GM12892 (cell line): ENCODE data around the gene URI1.
"Not testable (repeated sequence)": the region's sequence is repeated elsewhere in the genome, so short reads cannot be mapped to it uniquely, and the experiment has no call there.

Experiments used
- DNase-seq: peaks from one replicate; pipeline ENCODE4 v3.0.0; 2011; ENCODE audit not compliant: insufficient read length
- FAIRE-seq: peaks from 2 replicates; lab custom pipeline; 2011; peaks lifted over from hg19 to GRCh38; lab: Jason Lieb, UNC
- POLR2A ChIP-seq: IDR thresholded peaks from 2 replicates; pipeline ENCODE4 v1.6.1; 2011; ENCODE audit warnings: low read depth, low read length, control low read depth
- POLR2AphosphoS5 ChIP-seq: IDR thresholded peaks from 2 replicates; pipeline ENCODE4 v1.6.1; 2011; ENCODE audit warnings: low read depth, low read length, control low read depth
- TAF1 ChIP-seq: IDR thresholded peaks from 2 replicates; pipeline ENCODE4 v1.6.1; 2011; ENCODE audit warnings: low read depth, mild to moderate bottlenecking, control low read depth, low read length, borderline replicate concordance

URI1 gene

DNA sequence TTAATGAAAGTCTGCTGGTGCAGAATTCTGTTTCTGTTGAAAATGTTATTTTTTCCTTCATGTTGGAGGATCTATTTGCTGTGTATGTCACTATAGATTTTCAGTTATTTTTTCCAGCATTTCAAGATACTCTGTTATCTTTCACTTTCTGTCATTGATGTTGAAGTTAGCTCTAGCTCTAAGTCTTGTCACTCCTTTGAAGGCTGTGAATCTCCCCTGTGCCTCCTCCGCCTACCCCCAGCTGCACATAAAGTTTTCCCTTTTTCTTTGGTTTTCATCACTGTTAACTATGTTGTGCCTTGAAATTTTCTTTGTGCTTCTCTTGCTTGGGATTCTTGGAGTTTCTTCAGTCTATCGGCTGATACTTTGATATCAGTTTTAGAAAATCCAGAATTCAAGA, 20.8 kb downstream of the URI1 start:
- FAIRE-seq, result no peak
- TF ChIP-seq POLR2A (no peak), TAF1 (no peak), POLR2AphosphoS5 (no peak)
- DNase-seq, result no peak

GRCh38 chr19:29963576-29963975, 21.5 kb downstream of the URI1 start:
- no peak for DNase-seq
- TF ChIP-seq POLR2A (no peak), POLR2AphosphoS5 (no peak)
- FAIRE-seq, result no peak

DNA sequence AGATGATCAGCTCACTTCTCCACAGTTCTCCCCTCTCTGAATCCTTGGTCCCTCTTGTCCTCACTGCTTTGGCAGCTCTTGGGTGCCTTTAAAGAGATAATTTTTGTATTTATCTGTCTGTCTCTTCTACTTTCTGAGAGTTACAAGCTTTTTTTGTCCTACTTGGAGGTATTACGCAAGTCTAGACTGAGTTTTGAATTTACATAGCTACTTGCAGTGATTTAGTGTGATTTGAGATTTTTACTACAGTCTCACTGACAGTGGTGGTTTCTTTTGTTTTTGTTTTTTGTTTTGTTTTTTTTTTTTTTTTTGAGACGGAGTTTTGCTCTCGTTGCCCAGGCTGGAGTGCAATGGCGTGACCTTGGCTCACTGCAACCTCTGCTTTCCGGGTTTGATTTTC, 22.1 kb downstream of the URI1 start:
- DNase-seq (no peak), FAIRE-seq (no peak)
- TF ChIP-seq POLR2A, result no peak
- no peak for TF ChIP-seq POLR2AphosphoS5
- TF ChIP-seq TAF1, result no peak

DNA sequence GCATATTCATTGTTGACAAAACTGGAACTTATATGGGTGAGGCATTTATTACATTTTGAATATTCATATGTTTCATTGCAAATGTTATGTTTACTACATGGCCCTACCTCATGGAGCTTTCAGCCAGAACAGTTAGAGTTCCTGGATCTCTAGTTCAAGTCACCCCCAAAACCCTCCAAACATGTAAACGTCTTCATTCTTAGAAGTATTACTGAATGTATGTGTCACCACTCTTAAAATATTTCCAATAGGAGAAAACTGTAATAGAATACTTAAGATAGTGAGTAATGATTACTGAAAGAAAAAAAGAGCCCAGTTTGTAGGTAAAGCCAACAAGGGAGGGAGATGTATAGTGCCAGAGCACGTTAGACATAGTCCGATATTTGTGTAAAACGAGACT, 23.5 kb downstream of the URI1 start:
- no peak for DNase-seq
- TF ChIP-seq POLR2A, result no peak
- no peak for TF ChIP-seq TAF1
- no peak for TF ChIP-seq POLR2AphosphoS5
- FAIRE-seq, result no peak

GRCh38 chr19:29966142-29966541, 24.1 kb downstream of the URI1 start:
- FAIRE-seq, DNase-seq: not testable (repeated sequence)

- FAIRE-seq (peak; percentile 78), DNase-seq (no peak)
- TF ChIP-seq TAF1 (no peak), POLR2AphosphoS5 (no peak), POLR2A (no peak)
Observed at GRCh38 chr19:29966588-29967249, 24.7 kb downstream of the URI1 start.

DNA sequence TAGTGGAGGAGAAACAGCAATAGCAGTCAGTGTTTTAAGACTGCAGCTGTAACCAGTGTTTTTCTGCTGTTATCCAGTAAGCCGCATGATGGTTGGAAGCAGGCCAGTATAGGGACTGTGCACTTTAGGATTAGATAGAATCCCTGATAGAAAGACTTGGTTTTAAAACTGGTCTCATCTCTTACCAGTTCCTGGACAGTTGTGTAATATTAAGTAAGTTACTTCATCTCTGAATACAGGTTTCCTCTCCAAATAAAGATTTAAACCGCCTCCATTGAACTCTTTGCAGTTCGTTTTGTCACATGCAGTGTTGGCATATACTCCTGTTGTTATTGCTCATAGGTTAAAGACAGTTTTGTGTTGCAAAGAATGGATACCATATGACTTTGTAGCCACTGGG, 25.6 kb downstream of the URI1 start:
- peak; percentile 82 for FAIRE-seq
- TF ChIP-seq POLR2AphosphoS5 (no peak), POLR2A (no peak), TAF1 (no peak)
- DNase-seq, result no peak

- FAIRE-seq (no peak), DNase-seq (no peak)
- TF ChIP-seq TAF1 (no peak), POLR2A (no peak), POLR2AphosphoS5 (no peak)
Observed at GRCh38 chr19:29969891-29970290, 27.9 kb downstream of the URI1 start.

DNA sequence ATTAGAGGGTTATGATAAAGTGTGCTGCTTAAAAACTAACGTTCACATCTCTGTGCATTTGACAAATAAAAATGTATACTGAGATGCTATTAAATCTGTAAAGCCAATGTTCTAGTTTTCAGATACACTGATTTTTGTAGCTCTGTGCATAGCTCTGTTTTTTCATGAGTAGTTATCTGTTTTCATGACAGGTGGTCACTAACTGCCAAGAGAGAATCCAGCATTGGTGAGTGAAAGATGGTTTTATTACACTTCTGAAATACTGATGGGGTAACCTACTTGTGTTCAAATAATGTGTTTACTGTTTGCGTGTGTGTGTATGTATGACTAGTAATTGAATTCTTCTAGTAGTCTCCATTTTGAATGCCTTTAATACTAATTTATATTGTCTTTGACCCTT, 29.0 kb downstream of the URI1 start:
- DNase-seq, result no peak
- no peak for TF ChIP-seq POLR2A
- no peak for TF ChIP-seq TAF1
- TF ChIP-seq POLR2AphosphoS5, result no peak
- no peak for FAIRE-seq

GRCh38 chr19:29971648-29972047, 29.6 kb downstream of the URI1 start:
- TF ChIP-seq POLR2AphosphoS5 (no peak), POLR2A (no peak), TAF1 (no peak)
- DNase-seq (no peak), FAIRE-seq (no peak)

DNA sequence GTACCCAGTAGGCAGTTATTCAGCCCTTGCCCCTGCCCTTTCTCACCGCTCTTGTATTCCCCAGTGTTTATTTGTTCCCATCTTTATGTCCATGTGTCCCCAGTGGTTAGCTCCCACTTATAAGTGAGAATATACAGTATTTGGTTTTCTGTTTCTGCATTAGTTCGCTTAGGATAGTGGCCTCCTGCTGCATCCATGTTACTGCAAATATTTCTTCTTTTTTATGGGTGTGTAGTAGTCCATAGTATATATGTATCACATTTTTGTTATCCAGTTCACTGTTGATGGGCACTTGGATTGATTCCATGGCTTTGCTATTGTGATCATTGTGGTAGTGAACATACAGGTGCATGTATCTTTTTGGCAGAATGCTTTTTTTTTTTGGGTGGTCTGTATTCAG, 32.7 kb downstream of the URI1 start:
- DNase-seq (no peak), FAIRE-seq (peak; percentile 70)
- TF ChIP-seq TAF1, result no peak
- TF ChIP-seq POLR2AphosphoS5, result no peak
- no peak for TF ChIP-seq POLR2A

GRCh38 chr19:29976151-29976943, 34.3 kb downstream of the URI1 start:
- DNase-seq (no peak), FAIRE-seq (no peak)
- no peak for TF ChIP-seq POLR2AphosphoS5
- no peak for TF ChIP-seq TAF1
- TF ChIP-seq POLR2A, result no peak
